ENCODE measurements around the gene CCDC187.

Gene CCDC187

GRCh38 chr9:136297016-136297691 lies 6.7 kb downstream of the CCDC187 start:
- no peak for DNase-seq

DNA sequence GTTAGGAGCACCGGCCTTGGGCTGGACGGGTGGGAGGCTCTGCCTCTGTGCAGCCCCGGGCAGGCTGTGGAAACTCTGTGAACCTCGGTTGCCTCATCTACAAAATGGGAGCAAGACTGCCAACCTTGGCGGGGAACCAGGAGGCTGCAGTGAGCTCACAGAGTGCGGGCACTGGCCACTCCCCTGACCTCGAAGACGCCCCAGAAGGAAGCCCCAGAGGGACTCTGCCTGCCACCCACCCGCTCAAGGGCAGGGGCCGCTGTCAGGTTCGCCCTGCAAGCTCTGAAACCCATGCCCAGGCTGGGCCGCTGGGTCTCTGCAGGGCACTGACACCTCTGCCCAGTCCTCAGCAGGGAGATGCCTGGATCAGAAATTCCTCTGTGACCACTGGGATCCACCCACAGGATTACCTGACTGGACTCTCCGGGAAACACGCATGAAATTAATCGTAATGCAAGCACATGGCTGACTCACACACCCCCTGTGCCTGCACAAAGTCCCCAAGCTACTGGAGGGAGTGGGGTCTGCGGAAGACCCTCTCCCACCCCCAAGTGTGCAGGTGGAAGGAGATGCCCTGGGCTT lies 7.4 kb downstream of the CCDC187 start:
- DNase-seq: no peak

- DNase-seq: no peak
These were observed 8.1 kb downstream of the CCDC187 start for GRCh38 chr9:136295542-136296433.

- DNase-seq: no peak
These were observed 8.8 kb downstream of the CCDC187 start for GRCh38 chr9:136295055-136295454.

DNA sequence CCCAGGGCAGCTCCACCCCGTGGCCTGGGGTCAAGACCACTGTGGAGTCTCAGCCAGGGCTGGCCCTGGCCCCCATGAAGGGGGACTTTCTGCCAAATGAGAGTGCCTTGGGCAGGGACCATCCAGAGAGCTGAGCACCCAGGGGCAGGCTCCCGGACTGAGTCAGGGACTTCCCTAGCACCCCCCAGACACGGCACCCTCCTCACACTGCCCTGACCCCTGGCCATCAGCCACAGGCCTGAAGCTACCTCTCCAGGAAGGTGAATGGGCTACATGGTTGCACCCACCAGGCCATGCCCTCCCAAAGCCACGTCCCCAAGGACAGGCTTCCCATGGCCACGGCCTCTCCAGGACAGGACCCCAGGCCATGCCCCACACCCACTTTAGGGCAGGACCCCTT lies 9.5 kb downstream of the CCDC187 start:
- no peak for DNase-seq

GRCh38 chr9:136293476-136294077 lies 10.3 kb downstream of the CCDC187 start:
- no peak for DNase-seq

DNA sequence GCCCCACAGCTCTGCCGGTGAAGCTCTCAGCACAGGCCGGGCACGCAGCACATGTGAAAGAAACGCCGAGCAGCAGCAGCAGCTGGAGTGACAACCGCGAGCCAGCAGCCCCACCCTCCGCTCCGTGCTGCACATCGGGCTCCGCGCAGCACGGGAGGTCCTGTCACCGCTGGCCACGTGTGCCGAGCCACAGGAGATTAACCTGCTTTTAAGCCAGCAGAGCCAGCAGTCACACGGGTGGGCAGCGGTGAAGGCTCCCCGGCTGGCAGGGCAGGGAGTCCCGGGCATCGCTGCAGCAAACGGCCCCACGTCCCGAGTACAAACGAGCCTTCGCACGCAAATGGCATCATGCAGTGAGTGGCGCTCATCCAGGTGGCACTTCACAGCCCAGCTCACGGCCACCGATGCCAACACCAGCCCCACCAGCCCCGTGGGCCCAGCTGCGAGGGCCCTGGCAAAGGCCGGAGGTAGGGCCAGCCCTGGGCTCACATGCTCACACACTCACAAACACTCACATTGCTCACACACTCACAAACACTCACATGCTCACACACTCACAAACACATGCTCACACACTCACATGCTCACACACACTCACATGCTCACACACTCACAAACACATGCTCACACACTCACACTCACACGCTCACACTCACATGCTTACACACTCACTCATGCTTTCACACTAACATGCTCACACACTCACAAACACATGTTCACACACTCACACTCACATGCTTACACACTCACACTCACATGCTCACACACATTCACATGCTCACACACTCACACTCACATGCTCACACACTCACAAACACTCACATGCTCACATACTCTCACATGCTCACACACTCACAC lies 11.1 kb downstream of the CCDC187 start:
- no peak for DNase-seq

DNA sequence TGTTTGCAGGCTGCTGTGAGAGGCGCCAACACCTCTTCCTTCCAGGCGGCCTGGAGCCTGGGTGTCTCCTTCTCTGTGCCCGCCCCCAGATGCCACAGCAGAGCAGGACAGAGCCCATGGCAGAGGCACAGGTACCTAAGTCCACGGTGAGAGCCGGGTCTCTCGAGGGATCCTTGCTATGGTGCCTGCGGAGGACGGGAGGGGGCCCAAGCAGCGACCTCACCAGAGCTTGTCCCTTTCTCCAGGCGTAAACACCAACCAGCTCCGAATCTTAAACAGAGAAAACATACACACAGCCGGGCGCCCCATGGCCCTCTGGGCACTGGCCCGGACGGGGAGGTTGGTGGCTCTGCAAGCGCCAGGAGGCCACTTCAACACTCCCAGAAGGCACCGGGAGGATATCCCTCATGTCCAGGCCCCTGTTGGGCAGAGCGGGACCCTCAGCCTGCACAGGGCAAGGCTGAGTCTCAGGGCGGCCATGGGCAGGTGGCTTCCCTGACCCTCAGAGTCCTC lies 11.8 kb downstream of the CCDC187 start:
- no peak for DNase-seq

DNA sequence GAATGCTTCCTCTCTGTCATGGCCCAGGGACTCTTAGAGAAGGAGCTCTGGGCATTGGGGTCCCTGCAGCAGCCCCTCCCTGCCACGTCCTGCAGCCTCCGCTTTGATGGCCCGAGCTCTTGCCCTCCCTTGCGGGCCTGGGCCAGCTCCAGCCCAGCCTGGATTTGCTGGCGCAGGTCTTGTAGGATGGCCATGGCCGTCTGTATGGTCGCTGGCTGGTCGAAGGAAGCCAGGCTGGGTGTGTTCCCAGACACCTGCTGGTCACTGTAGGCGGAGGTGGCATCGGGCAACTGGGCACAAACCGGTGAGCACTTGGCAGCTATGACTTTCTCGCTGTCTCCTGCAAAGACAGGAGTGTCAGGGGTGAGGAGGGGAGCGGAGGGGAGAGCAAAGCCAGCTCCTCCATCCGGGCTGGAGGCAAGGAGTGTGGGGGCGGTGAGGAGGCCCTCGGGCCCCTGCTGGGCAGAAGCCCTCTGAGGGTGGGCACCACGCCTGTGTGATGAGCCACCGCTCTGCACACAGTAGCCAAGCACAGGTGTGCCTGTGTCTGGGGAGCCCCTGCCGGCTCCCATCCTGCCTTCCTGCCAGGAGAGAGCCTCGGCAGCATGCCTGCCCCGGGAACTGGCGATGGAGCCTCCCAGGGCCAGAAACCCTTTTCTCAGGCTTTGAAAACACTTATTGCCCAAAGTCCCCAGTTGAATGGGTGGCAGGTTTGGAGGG lies 12.4 kb downstream of the CCDC187 start:
- DNase-seq: no peak

DNA sequence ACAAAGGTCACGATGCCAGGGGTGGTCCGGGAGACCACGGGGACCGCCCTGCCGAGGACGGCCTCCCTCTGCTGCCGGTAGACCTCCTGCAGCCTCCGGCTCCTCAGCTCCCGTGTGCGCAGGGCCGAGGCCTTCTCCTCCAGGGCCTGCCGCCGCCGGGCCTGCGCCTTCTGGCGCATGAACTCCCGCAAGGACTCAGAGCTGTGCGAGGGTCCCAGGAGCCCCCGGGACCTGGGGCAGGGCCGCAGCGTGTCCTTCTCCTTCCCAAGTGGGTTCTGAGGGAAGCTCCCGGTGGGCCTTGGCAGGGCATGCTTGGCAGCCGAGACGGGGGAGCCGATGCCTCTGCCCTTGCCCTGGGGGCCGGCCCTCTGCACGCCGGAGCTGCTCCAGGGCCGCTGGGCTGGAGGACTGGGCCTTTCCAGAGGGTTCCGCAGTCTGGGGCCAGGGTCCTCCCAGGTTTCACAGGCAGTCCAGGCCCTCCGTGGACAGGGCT lies 13.3 kb downstream of the CCDC187 start:
- DNase-seq: no peak

GRCh38 chr9:136289651-136290507 lies 14.0 kb downstream of the CCDC187 start:
- DNase-seq: no peak

- no peak for DNase-seq
These were observed 15.7 kb downstream of the CCDC187 start for GRCh38 chr9:136287960-136288753.

- no peak for DNase-seq
These were observed 16.9 kb downstream of the CCDC187 start for GRCh38 chr9:136286987-136287379.

DNA sequence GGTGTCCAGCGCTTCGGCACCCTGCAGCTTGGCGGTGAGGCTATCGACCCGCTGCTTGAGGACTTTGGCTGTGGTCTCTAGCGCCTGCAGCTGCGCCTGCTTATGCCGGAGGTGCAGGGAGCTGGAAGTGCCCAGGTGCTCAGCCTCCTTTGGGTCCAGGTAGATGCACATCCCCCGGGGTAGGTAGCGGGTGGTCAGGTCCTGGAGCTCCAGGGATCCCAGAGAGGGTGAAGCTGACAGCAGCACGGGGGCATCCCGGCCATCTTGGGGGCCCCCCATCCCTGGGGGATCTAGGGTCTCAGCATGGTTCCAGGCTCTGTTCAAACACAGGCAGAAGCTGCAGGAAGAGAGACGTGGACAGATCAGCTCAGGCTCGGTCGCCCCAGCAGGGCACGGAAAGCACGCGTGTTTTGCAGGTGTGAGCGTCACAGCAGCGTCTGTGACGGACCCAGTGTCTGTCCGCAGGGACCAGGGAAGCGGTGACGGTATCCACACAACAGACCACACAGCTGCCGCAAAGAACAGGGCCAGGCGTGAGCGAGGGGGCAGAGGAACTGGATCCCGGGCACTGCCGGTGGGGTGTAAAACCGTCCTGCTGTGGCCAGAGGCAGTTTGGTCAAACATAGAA lies 17.4 kb downstream of the CCDC187 start:
- no peak for DNase-seq

GRCh38 chr9:136285501-136286358 lies 18.2 kb downstream of the CCDC187 start:
- no peak for DNase-seq

DNA sequence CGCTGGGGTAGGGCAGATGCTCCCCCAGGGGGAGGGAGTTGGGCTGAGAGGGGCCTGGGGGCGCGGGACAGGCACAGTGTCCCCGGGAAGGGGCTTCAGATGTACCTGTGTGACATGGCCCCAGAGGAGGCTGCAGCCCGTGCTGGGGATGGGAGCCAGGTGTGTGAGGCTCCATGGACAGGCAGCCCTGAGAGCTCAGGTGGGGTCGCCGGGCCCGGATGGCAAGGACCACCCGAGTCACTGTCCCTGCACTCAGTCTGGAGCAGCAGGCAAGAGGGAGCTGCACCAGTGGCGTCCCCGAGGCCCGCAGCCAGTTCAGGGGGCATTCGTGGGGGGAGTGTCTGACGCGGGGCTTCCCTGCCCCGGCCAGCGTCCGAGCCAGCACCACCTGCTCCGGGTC lies 18.9 kb downstream of the CCDC187 start:
- no peak for DNase-seq

DNA sequence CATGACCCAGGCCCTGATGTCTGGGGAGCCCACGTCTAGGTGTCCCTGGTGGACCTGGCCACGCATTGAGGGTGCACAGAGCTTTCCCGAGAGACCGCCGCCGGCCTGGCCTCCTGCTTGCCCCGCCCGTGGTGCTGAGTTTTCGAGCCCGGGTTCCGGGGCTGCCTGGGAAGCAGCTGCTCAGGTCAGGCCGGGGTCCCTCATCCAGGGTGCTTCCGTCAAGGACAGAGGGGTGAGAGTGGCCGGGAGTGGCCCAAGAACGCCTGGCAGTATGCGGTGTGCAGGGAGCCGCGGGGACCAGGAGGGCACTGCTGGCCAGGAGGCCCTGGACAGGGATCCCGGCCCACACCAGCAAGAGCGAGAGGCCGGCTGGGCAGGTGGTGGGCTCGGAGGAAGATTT lies 19.6 kb downstream of the CCDC187 start:
- DNase-seq: no peak

All from stimulated activated CD4-positive, alpha-beta T cell treated with anti-CD3 and anti-CD28 coated beads, Interleukin-4, amount 100 ng/mL, for 1 hour (primary cell).